Epithelial cell of esophagus (primary cell): Measurements from ENCODE around the gene S100A6.
A peak's percentile ranks its signal among the peaks of the same experiment; 100 is the strongest.

Experiments used
- DNase-seq: peaks from one replicate; pipeline ENCODE4 v3.0.0; 2010; ENCODE audit warnings: low read depth
- H3K4me3 ChIP-seq: 2 replicates; pipeline ENCODE4 v1.5.1; 2011; ENCODE audit warnings: mild to moderate bottlenecking, low read length, control low read depth
- TF ChIP-seq, protein P1 (sequence below): IDR thresholded peaks from 2 replicates; pipeline ENCODE4 v1.5.1; 2011; ENCODE audit warnings: low read depth, mild to moderate bottlenecking, low read length, control low read depth, inconsistent platforms; ENCODE audit not compliant: insufficient read depth; ENCODE audit errors: missing control alignments

The S100A6 gene

DNA sequence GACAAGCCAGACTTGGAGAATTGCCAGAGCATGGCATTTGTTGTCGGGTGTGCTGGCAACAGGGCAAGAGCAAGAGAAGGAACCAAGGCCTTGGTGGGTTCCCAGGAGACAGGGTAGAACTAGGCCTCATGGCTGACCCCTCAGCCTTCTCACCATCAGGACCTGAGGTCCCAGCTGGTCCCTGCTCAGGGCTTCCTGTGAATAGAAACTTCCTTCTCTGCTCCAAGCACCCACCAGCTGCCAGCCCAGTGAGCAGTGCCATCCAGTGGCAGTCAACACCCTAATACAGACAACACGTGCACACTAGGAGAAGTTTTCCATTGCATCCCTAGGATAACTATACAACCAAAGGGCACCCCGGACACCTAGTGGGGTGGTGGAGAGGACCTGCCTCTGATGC is 22.8 kb downstream of the S100A6 start:
- TF ChIP-seq, protein P1, sequence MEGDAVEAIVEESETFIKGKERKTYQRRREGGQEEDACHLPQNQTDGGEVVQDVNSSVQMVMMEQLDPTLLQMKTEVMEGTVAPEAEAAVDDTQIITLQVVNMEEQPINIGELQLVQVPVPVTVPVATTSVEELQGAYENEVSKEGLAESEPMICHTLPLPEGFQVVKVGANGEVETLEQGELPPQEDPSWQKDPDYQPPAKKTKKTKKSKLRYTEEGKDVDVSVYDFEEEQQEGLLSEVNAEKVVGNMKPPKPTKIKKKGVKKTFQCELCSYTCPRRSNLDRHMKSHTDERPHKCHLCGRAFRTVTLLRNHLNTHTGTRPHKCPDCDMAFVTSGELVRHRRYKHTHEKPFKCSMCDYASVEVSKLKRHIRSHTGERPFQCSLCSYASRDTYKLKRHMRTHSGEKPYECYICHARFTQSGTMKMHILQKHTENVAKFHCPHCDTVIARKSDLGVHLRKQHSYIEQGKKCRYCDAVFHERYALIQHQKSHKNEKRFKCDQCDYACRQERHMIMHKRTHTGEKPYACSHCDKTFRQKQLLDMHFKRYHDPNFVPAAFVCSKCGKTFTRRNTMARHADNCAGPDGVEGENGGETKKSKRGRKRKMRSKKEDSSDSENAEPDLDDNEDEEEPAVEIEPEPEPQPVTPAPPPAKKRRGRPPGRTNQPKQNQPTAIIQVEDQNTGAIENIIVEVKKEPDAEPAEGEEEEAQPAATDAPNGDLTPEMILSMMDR = peak; percentile 18
- no peak overlapping the region for H3K4me3 ChIP-seq
- no peak for DNase-seq

DNA sequence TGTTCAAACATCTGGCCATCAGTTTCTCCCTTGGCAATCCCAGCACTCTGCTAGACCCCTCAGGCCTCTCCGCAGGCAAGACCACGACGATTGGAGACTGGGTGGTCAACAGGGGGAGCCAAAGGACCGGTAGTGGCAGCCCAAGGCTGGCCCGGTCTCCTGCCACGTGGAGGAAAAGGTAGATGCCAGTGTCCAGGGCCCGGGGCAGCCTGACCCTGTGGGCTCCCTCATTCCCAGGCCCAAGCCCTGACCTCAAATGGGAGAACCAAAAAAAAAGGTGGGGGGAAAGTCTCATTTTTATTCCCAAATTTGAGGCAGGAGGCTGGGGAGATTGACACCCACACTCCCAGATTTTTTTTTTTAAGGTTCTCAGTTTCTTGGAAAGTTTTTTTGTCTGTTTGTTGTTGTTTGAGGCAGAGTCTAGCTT is 24.8 kb downstream of the S100A6 start:
- TF ChIP-seq, protein P1 = peak; percentile 94
- no peak overlapping the region for H3K4me3 ChIP-seq
- peak; percentile 78 for DNase-seq

DNA sequence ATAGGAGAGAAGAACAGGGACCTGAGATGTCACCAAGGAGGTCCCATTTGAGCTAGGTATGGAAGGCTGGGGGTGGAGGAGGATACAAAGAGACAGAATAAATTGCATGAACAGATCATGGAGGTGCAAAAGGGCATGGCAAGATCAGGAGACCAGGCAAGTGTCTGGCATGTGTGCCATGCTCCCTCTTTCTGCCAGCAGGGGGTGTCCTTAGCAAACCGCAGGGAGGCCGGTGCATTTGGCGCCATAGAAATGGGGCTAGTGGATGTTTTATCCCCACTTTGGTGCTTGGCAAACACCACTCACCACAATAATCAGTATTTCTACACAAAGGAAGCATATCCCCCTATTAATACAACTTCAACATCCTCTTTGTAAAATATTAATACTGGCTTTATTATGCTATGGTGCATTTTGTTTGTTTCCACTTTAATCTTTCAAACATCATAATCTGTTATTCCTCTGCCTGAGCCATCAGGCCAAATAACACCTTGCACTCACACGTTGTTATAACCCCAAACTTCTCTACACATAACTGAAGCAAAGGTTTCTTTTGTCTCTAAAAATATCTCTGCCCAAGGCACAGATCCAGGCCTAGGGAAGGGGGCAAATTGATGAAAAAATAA is 25.9 kb downstream of the S100A6 start:
- TF ChIP-seq, protein P1 = peak; percentile 86
- H3K4me3 ChIP-seq = no peak overlapping the region
- peak; percentile 68 for DNase-seq

DNA sequence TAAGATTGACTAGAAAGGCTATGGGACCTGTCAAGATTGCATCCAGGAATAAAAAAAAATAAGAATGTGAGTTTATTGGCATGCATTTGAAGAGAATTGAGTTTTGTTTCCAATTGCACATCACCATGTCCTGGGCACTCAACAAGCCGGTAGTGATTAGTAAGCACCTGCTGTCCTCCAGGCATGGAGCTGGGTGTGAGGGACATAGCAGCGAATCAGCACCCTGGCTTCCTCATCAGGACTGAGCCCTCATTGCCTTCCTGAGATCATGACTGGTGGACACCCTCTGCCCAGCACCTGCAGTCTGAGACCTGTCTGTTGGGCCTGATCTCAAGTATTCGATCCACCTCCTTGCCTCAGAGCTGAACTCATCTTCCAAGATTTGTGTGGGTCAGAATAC is 26.8 kb downstream of the S100A6 start:
- DNase-seq = peak; percentile 65

DNA sequence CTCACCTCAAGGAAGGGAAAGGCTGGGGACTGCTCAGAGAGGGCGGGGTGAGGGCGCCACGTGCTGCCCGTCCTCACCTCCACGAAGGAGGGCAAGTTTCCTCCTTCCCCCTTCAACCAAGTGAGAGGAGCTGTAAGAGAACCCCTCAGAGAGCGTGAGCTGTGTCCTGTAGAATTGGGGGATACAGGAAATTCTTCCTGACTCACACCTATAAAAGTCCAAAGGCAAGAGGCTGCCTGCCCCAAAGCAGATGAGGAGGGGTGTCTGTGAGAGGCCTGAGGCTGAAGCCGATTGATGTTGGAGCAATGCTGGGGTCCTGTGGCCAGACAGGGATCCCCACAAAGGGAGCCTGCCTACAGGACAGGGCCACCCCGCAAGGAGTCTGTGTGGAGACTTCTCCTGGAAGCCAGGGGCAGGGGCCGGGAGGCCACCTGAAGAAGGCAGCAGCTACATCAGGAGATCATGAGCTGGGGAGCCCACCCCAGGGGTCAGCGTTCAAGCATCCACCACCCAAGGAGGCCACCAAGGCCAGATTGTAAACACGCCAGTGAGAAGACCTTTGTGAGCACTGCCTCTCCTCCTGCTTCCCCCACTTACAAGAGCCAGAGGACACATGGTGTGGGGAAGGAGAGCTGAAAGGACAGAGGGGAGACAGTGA is 27.7 kb downstream of the S100A6 start:
- no peak for DNase-seq
- TF ChIP-seq, protein P1 = no peak
- H3K4me3 ChIP-seq = no peak overlapping the region

More for the DNA sequence above, 26.8 kb downstream of the S100A6 start:
- H3K4me3 ChIP-seq = no peak overlapping the region
- TF ChIP-seq, protein P1 = no peak

DNA sequence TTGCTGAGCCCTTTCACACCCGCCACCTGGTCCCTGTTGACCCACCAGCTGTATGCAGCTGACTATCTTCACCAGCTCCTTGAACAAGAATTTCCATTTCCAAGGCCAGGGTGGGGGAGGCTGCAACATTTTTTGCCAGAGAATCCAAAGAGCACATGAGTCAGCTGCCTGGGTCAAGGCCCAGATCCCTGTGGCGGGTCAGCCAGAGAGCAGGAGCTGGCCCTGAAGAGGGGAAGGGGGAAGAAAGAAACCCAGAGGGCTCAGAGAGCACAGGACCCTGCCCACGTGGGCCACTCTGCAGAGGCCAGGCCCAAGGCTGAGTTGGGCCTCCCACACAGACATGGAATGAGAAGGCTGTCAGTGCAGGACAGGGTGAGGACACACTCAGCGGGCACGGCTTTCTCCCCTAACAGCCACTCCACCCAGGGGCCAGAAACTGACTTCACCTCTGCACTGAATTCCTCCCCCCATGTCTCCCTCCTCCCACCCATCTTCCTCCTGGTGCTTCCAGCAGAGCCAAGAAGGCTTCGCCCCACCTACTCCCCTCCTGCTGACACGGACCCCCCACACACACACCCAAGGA is 28.9 kb downstream of the S100A6 start:
- no peak overlapping the region for H3K4me3 ChIP-seq
- TF ChIP-seq, protein P1 = no peak
- DNase-seq = peak; percentile 57
